GM19438 (cell line): ENCODE measurements around the gene ADGRB2.
A peak's percentile ranks its signal among the peaks of the same experiment; 100 is the strongest.

Source experiments
- ATAC-seq: cut with Tn5 transposase; IDR thresholded peaks from one replicate; pipeline ENCODE4 v1.9.1; 2021; ENCODE audit warnings: low read depth; ENCODE audit not compliant: unreplicated experiment

Gene ADGRB2

GRCh38 chr1:31796707-31797106 lies 32.6 kb upstream of the ADGRB2 start:
- ATAC-seq: no peak

DNA sequence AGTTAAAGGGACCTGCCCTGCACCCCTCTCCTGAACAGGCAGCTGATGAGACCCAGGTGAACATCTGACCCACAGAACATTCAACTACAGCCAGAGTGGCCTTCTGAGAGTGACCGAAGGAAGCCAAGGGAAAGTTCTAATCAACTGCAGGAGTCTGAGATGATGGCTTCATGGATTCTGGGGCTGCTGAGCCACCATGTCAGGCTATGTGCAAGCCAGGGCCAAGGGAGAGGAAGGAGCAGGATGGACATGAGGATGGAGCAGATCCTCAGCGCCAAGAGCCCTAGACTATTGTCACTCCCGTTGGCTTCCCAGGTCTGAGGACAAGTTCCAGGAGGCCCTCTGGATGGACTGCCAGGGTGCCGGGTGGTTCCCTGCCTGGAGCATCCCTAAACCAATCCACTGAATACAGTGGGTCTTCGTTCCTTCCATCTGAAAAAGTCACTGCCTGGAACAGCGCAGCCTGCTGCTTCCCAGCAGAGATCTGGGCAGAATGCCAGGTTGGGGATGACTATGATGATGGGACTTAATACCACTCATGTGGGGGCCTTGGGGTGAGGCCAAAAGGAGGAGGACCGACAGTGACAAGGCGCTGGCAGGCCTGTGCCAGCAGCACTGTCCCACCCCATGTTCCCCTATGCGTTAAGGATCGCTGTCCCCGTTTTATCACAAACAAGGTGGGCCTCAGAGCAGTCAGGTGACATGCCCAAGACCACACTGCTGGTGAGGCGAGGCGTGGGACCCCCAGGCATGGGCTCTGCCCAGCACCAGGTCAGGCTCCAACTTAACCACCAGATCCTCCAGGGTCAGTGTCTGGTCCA lies 31.9 kb upstream of the ADGRB2 start:
- ATAC-seq: no peak

DNA sequence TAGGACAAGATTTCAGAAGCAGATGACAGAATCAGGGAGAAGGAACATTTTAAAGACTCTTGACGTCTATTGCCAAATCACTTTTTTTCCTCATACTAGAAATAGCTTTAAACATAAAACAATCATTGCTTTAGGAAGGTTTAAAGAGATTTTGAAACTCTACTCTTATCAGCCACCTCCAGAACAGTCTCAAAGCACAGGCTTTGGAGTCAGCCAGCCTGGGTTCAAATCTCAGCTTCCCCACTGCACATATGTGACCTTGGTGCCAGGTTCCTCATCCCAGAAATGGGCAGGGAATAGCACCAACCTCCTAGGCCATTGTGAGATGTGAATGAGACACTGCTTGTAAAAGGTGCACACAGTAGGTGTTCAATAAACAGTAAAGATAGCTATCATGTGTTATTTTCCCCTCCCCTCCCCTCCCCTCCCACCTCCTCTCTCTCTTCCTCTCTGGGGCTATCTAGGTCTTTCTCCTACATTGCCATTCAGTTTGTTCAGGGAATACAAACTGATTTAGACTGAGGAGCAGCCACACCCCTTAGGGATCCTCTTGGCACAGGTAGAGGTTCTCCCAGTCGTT lies 31.0 kb upstream of the ADGRB2 start:
- ATAC-seq: no peak

GRCh38 chr1:31793586-31794285 lies 29.6 kb upstream of the ADGRB2 start:
- ATAC-seq: no peak

DNA sequence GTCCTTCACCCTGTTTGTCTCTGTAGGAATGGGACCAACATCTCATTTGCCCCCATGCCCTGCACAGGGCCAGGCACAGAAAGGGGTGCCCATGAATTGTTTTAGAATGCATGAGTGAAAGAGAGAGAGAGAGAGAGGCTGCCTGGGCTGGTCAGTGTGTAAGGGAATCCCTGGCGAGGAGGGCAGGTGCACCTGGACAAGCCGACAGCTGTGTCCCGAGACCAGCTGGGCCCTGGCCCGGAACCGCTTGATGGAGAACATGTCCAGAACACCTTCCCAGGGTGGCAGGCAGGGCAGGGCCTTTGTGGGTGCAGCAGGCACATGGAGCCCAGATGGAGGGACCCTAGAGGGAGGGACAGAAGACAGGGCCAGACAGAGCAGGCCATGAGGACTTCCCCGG lies 28.9 kb upstream of the ADGRB2 start:
- ATAC-seq: no peak

GRCh38 chr1:31792541-31792940 lies 28.4 kb upstream of the ADGRB2 start:
- no peak for ATAC-seq

DNA sequence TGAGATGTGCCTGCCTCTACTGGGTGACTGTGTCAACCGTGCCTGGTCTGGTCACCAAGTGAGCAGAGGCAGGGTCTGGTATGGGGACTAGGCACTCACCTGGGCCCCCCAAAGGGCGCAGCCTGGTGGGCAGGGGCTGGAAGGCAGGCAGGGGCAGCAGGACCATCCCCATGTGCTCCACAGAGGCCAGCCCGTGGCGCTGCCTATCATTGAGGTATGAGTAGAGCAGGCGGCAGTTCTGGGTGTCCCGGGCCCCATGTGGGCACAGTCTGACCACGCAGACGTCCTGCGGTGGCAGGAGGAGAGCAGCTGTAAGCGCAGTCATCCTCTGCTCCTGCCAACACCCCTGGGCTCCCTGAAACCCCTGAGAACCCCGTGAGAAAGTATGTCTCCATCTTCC lies 28.0 kb upstream of the ADGRB2 start:
- no peak for ATAC-seq

DNA sequence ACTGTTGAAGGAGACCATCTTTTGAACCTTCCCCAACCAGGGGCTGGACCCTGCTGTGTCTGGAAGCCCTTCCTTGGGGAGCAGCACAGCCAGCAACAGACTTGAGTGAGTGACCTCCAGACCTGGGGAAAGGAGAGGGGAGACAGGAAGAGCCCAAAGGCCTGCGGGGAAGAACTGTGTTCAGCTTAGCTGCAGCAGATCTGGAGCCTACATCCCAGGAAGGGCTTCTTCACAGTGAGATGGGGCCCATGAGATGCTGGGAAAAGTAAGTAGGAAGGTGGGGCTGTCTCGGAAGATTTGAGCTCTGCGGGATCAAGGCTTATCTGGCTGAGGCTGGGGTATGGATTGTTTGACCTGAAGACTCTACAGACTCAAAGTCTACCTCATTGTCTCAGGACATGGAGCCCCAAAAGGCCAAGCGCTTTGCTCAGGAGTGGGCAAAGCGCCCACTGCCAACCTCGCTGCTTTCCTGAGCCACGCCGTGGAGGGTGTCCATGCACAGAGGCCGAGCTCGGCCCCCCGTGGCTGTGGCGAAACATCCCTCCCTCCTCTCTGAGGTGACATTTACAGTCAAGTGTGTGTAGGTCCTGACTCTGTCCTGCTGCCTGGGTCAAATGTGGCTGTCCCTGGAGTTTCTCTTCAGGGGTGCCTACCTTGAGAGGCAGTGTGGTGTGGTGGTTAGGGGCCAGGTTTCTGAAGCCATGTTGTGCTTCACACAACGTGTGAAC lies 27.2 kb upstream of the ADGRB2 start:
- ATAC-seq: no peak

DNA sequence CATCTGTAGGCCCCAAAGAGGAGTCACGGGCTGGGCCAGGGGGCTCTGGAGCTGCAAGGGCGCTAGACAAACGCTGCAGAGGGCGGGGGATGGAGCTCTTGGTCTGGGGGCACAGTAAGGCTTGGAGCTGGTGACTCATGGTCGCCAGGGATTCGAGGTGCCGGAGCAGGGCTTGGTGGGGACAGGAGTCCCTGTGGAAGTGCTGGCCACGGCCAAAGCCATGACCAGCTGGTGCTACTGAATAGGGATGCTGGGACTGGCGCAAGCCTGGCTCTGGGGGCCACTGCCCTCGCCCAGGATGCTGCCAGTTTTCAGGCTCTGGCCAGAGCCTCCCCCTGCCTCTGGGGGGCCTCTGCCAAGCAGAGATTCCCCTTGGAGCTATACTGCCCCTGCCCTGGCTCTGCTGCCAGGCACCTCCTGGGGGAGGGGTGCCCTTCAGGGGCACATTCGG lies 26.5 kb upstream of the ADGRB2 start:
- ATAC-seq: no peak

GRCh38 chr1:31790140-31790539 lies 26.0 kb upstream of the ADGRB2 start:
- no peak for ATAC-seq

DNA sequence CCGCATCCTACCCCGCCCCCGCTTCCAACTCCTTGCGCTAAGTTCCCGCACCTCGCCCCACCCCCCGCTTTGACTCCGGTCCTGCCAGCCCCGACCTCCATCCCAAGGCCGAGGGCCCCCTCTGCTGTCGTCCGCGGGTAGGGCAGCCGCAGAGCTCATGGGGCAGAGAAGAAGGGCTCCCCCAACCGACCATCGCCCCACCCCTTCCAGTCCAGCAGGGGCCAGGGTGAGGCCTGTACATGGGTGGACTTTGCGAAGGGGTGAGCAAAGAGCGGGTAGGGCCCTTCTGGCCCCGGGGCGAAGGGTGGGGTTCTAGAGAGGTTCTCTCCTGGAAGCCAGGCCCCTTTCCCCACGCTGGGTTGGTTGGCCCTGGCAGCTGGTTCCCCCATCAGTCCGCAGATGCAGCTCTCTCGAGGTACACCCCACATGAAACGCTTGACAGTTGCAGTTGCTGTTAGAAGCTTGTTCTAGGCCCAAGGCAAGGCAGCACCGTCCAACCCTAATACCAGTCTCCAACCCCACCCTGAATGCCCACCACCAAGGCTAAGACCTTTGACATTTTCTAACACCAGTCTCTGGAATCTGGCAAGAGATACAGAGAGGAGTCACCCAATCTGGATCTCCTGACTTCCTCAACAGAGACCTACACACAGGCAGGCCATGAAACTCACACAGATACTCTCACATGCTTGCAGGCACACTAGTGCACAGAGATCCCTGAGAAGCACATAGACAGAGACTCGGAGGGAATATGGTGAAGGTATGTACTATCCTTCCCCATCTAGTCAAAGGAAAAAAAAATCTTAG lies 25.3 kb upstream of the ADGRB2 start:
- ATAC-seq: peak; percentile 36

DNA sequence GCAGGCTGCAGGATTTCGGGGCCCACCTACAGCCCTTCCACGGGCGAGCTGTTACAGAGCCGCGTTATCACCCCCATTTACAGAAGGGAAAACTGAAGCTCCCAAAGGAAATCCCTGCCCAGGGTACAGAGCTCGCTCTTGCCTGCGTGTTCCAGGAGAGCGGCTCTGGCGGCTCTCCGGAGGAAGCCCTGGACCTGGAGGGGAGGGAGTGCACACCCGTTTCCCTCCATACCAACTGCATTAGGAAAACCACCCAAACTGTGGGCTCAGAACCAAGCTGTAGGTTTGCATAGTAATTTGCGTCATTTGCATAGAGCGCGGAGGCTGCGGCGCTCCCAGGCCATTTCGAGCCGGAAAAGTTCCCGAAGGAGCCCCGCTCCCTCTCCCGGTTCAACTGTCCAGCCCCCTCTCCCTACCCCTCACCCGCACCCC lies 24.7 kb upstream of the ADGRB2 start:
- ATAC-seq: peak; percentile 23

DNA sequence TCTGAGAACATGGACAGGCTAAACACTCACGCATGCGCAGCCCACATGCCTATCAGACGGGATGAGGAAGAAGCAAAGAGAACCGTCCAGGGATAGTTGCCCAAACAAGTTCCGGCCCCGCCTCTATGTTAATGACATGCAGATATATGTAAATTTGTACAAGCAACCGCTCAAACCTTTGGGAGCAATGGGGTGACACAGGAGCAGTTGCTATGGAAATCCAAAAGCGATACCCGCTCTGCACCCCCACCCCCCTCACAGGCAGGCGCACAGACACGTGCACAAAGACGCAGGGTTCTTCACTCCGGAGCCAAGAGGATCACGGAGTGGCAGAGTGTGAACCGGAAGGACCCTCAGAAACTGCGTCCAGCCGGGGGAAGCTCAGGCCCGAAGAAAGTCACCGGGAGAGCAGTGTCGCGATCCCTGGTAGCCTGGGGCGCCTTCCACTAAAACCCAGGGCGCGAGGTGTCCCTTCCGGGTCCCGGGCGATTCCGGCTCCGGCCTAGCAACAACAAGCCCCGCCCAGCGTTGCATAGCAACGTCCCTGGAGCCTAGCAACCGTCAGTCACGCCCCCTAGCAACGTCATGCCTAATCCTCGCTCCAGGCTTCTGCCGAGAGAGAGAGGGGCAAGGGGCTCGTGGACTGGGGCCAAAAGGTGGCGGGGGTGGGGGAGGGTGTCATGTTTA lies 24.1 kb upstream of the ADGRB2 start:
- peak; percentile 79 for ATAC-seq

DNA sequence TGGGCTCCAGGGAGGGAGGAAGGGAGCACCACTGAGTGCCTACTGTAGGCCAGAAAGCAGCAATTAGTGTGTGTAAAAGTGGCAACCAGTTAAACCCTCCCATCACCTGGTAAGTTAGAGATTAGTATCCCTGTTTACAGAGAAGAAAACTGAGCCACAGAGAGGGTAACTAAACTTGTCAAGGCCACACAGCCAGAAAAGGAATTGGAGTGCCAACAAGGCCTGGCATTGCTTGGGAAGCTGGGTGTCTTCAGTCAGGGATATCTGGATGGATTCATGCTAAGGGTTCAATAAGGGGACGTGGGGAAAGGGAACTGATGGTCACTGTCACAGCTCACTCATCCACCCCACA lies 23.6 kb upstream of the ADGRB2 start:
- ATAC-seq: no peak

- ATAC-seq: no peak
These were observed 23.1 kb upstream of the ADGRB2 start for GRCh38 chr1:31787261-31787660.

DNA sequence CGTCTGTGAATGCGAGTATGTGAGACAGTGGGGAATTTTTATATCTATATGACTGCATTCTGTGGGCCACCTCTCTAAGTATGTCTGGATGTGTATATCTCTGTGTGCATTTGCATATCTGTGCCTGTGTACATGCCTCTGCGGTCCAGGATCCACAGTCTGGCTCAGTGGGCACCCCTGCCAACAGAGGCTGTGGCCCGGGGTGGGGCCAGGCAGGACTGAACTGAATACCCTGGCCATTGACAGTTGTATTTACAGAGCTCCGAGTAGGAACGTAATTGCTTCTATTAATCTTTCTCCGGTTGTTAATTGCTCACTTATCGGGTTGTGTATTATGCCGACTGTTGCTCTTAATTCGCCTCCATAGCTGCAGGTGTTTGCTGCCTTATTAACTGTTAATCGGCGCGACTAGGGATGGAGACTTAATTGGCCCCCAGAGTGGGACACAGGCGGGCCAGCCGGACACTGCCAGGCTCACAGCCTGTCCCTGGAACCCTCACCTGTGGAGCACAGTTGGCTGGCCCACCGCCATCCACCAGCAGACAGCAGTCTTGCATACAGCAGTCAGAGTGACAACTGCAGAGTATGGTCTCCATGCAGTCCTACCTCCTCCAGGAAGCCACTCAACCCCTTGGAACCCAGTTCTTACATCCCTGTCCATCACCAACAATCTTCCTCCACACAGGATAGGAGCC lies 22.4 kb upstream of the ADGRB2 start:
- no peak for ATAC-seq

- ATAC-seq: no peak
These were observed 21.8 kb upstream of the ADGRB2 start for GRCh38 chr1:31785947-31786290.

- ATAC-seq: no peak
These were observed 21.1 kb upstream of the ADGRB2 start for GRCh38 chr1:31785020-31785946.
